Measurements from ENCODE around the gene MOV10. TPM values are rescaled to one million over a fixed set of nuclear protein-coding genes. Genes with fewer than 3 reads are reported as not detected.
A peak's percentile ranks its signal among the peaks of the same experiment; 100 is the strongest.

Gene MOV10
- total RNA-seq, 1 donor from 2014 or later = 10.3 TPM

DNA sequence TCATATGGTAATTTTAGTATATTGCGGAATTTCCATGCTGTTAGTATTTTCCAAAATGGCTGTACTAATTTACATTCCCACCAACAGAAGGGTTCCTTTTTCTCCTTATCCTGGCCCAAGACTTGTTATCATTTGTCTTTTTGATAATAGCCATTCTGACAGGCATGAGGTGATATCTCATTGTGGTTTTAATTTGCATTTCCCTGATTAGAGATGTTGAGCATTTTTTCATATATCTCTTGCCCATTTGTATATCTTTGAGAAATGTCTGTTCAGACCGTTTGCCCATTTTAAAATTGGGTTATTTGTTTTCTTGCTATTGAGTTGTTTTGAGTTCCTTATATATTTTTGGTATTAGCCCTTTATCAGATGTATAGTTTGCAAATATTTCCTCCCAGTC lies 40.8 kb upstream of the MOV10 start:
- Histone ChIP-seq H3K27me3 (ENCODE audit: control insufficient read depth, insufficient read depth, low read length) (no peaks in the 10 kb centered on the region), H3K36me3 (ENCODE audit: control insufficient read depth, insufficient read depth, low read length) (peaks cover 2% of the 10 kb centered on the region), H3K4me3 (ENCODE audit: low read depth, low read length) (no peak overlapping the region)
- FAIRE-seq = no peak
- DNase-seq (ENCODE audit: low read depth) = no peak
- TF ChIP-seq, protein P1, sequence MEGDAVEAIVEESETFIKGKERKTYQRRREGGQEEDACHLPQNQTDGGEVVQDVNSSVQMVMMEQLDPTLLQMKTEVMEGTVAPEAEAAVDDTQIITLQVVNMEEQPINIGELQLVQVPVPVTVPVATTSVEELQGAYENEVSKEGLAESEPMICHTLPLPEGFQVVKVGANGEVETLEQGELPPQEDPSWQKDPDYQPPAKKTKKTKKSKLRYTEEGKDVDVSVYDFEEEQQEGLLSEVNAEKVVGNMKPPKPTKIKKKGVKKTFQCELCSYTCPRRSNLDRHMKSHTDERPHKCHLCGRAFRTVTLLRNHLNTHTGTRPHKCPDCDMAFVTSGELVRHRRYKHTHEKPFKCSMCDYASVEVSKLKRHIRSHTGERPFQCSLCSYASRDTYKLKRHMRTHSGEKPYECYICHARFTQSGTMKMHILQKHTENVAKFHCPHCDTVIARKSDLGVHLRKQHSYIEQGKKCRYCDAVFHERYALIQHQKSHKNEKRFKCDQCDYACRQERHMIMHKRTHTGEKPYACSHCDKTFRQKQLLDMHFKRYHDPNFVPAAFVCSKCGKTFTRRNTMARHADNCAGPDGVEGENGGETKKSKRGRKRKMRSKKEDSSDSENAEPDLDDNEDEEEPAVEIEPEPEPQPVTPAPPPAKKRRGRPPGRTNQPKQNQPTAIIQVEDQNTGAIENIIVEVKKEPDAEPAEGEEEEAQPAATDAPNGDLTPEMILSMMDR (IDR thresholded peaks at IDR 0.05; ENCODE audit: insufficient read depth, low read length, severe bottlenecking) = no peak

GRCh38 chr1:112634367-112634766 lies 40.1 kb upstream of the MOV10 start:
- no peaks in the 10 kb centered on the region for H3K27me3 ChIP-seq (ENCODE audit: control insufficient read depth, insufficient read depth, low read length)
- H3K4me3 ChIP-seq (ENCODE audit: low read depth, low read length) = no peak overlapping the region
- DNase-seq (ENCODE audit: low read depth) (no peak), FAIRE-seq (no peak)
- H3K36me3 ChIP-seq (ENCODE audit: control insufficient read depth, insufficient read depth, low read length) = peaks cover 2% of the 10 kb centered on the region
- TF ChIP-seq, protein P1 (IDR thresholded peaks at IDR 0.05; ENCODE audit: insufficient read depth, low read length, severe bottlenecking) = no peak

- DNase-seq (ENCODE audit: low read depth) = no peak
- no peak for FAIRE-seq
- Histone ChIP-seq H3K4me3 (ENCODE audit: low read depth, low read length) (no peak overlapping the region), H3K36me3 (ENCODE audit: control insufficient read depth, insufficient read depth, low read length) (no peaks in the 10 kb centered on the region), H3K27me3 (ENCODE audit: control insufficient read depth, insufficient read depth, low read length) (no peaks in the 10 kb centered on the region)
- TF ChIP-seq, protein P1 (IDR thresholded peaks at IDR 0.05; ENCODE audit: insufficient read depth, low read length, severe bottlenecking) = no peak
Observed at GRCh38 chr1:112636056-112636455, 38.4 kb upstream of the MOV10 start.

GRCh38 chr1:112636597-112637253 lies 37.7 kb upstream of the MOV10 start:
- TF ChIP-seq, protein P1 (IDR thresholded peaks at IDR 0.05; ENCODE audit: insufficient read depth, low read length, severe bottlenecking) = no peak
- Histone ChIP-seq H3K4me3 (ENCODE audit: low read depth, low read length) (no peak overlapping the region), H3K36me3 (ENCODE audit: control insufficient read depth, insufficient read depth, low read length) (no peaks in the 10 kb centered on the region), H3K27me3 (ENCODE audit: control insufficient read depth, insufficient read depth, low read length) (no peaks in the 10 kb centered on the region)
- FAIRE-seq (no peak), DNase-seq (ENCODE audit: low read depth) (no peak)

DNA sequence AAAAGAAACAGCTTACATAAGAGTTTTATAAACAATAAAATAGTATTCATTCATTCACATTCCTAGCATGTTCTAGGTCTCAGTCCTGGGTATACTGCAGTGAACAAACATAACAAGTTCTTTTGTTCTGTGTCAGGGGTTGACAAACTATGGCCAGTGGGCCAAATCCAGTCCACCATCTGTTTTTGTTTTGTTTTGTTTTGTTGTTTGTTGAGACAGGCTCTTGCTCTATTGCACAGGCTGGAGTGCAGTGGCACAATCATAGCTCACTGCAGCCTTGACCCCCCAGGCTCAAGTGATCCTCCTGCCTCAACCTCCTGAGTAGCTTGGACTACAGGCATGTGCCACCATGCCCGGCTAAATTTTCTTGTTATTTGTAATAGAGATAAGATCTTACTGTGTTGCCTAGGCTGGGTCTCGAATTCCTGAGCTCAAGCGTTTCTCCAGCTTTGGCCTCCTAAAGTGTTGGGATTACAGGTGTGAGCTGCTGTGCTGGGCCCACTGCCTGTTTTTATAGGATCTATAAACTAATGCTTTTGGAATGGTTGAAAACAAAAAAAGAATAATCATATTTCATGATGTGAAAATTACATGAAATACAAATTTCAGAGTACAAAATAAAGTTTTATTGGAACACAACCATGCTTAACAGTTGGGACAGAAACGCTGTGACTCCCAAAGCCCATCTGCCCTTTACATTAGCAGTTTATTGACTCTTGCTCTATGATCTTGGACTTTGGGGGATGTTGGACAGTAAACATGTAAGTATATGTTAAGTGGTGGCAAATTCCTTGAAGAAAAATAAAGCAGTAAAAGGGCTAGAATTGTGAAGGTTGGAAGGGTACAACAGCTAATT lies 37.0 kb upstream of the MOV10 start:
- Histone ChIP-seq H3K4me3 (ENCODE audit: low read depth, low read length) (no peak overlapping the region), H3K36me3 (ENCODE audit: control insufficient read depth, insufficient read depth, low read length) (no peaks in the 10 kb centered on the region), H3K27me3 (ENCODE audit: control insufficient read depth, insufficient read depth, low read length) (no peaks in the 10 kb centered on the region)
- FAIRE-seq = no peak
- TF ChIP-seq, protein P1 (IDR thresholded peaks at IDR 0.05; ENCODE audit: insufficient read depth, low read length, severe bottlenecking) = no peak
- DNase-seq (ENCODE audit: low read depth) = peak; percentile 60

Measured in bronchial epithelial cell (primary cell).